Breast epithelium (tissue), 4 donors: ENCODE data around the gene DCAF17. TPM values are rescaled to one million over a fixed set of nuclear protein-coding genes. Genes with fewer than 3 reads are reported as not detected.

Source experiments
- DNase-seq, 2 donors: peaks; one replicate each; pipeline ENCODE4 v3.0.0-alpha.2; 2019; ENCODE audit warnings: low spot score in 2 of 2
- H3K27ac ChIP-seq, 2 donors: fragments of 200-600 bp; sonication (generic) in 1 of 2; one replicate each; pipeline ENCODE4 v1.5.1; 2016 to 2019; ENCODE audit warnings: mild to moderate bottlenecking in 1 of 2
- H3K27me3 ChIP-seq, 2 donors: fragments of 200-600 bp; sonication (generic) in 1 of 2; one replicate each; pipeline versions ENCODE4 v1.5.1 to v1.6.0; 2017 to 2019; ENCODE audit warnings: control low read depth in 1 of 2, mild to moderate bottlenecking in 1 of 2
- H3K36me3 ChIP-seq: fragments of 200-600 bp; one replicate; pipeline ENCODE4 v1.5.1; 2019
- H3K4me1 ChIP-seq, 2 donors: fragments of 200-600 bp; sonication (generic); one replicate each; pipeline ENCODE4 v1.5.1; 2016 to 2019; ENCODE audit warnings: control low read depth in 1 of 2
- H3K4me3 ChIP-seq, 3 donors: fragments of 200-600 bp; sonication (generic); 1 replicate in 2 of 3; 2 replicates in 1 of 3; pipeline ENCODE4 v1.5.1; 2016 to 2019; ENCODE audit warnings: mild to moderate bottlenecking in 3 of 3, moderate library complexity in 2 of 3
- H3K9me3 ChIP-seq, 2 donors: fragments of 200-600 bp; sonication (generic) in 1 of 2; one replicate each; pipeline ENCODE4 v1.5.1; 2016 to 2019; ENCODE audit warnings: control low read depth in 1 of 2
- CTCF ChIP-seq, 3 donors: fragments of 450-650 bp; IDR thresholded peaks; one replicate each; pipeline ENCODE4 v1.5.1; 2016 to 2017; ENCODE audit warnings: antibody characterized with exemption in 3 of 3, mild to moderate bottlenecking in 3 of 3, moderate library complexity in 3 of 3
- POLR2A ChIP-seq: fragments of 450-650 bp; IDR thresholded peaks from one replicate; pipeline ENCODE4 v1.6.1; 2016; ENCODE audit warnings: antibody characterized with exemption, mild to moderate bottlenecking, moderate library complexity
- POLR2AphosphoS5 ChIP-seq, 3 donors: sonication (generic); formaldehyde crosslinking; IDR thresholded peaks; one replicate each; pipeline ENCODE4 v1.6.1; 2017; ENCODE audit warnings: antibody characterized with exemption in 3 of 3
- intact Hi-C: fragments of 100-400 bp; cut with DNase I; formaldehyde crosslinking; loops from one replicate; pipeline ENCODE4 v1.15.1; 2023; ENCODE audit warnings: low total_unique reads
- total RNA-seq, 3 donors: library from RNA; depleted of rRNA; stranded (reverse); fragments of >200 nt; gene quantifications; one replicate each; pipeline ENCODE4 v1.1.0, GENCODE V29; 2016

DCAF17 gene
- total RNA-seq, 3 donors from 2014 or later: 13.3 to 30.6 (median 24.6) TPM

GRCh38 chr2:171509945-171510731, 76.1 kb downstream of the DCAF17 start:
- DNase-seq: no peak
- Histone ChIP-seq H3K27ac (no peak overlapping the region), H3K9me3 (no peaks in the 10 kb centered on the region), H3K4me3 (no peak overlapping the region), H3K27me3 (no peaks in the 10 kb centered on the region), H3K4me1 (no peaks in the 10 kb centered on the region), H3K36me3 (no peaks in the 10 kb centered on the region)
- intact Hi-C loops: no loop called here
- no peak for TF ChIP-seq POLR2AphosphoS5 (IDR thresholded peaks at IDR 0.05)
- no peak for TF ChIP-seq CTCF (IDR thresholded peaks at IDR 0.05)
- no peak for TF ChIP-seq POLR2A

GRCh38 chr2:171512014-171512413, 78.0 kb downstream of the DCAF17 start:
- no peak for TF ChIP-seq CTCF (IDR thresholded peaks at IDR 0.05)
- TF ChIP-seq POLR2A: no peak
- TF ChIP-seq POLR2AphosphoS5 (IDR thresholded peaks at IDR 0.05): no peak
- Histone ChIP-seq H3K9me3 (no peaks in the 10 kb centered on the region), H3K4me1 (no peaks in the 10 kb centered on the region), H3K27me3 (no peaks in the 10 kb centered on the region), H3K27ac (no peak overlapping the region), H3K4me3 (no peak overlapping the region), H3K36me3 (no peaks in the 10 kb centered on the region)
- intact Hi-C loops: no loop called here
- DNase-seq: no peak

- Histone ChIP-seq H3K27me3 (no peaks in the 10 kb centered on the region), H3K9me3 (no peaks in the 10 kb centered on the region), H3K36me3 (no peaks in the 10 kb centered on the region), H3K4me1 (no peaks in the 10 kb centered on the region), H3K4me3 (no peak overlapping the region), H3K27ac (no peak overlapping the region)
- TF ChIP-seq CTCF (IDR thresholded peaks at IDR 0.05) (no peak), POLR2A (no peak), POLR2AphosphoS5 (IDR thresholded peaks at IDR 0.05) (no peak)
- intact Hi-C loops: no loop called here
- DNase-seq: no peak
Measured at GRCh38 chr2:171512683-171513195, 78.7 kb downstream of the DCAF17 start.

- TF ChIP-seq POLR2AphosphoS5 (IDR thresholded peaks at IDR 0.05) (no peak), POLR2A (no peak), CTCF (IDR thresholded peaks at IDR 0.05) (no peak)
- no peak overlapping the region for H3K4me3 ChIP-seq
- H3K9me3 ChIP-seq: no peaks in the 10 kb centered on the region
- no peaks in the 10 kb centered on the region for H3K4me1 ChIP-seq
- H3K27ac ChIP-seq: no peak overlapping the region
- intact Hi-C loops: no loop called here
- H3K27me3 ChIP-seq: no peaks in the 10 kb centered on the region
- DNase-seq: no peak
- H3K36me3 ChIP-seq: no peaks in the 10 kb centered on the region
Measured at GRCh38 chr2:171513719-171514160, 79.7 kb downstream of the DCAF17 start.

GRCh38 chr2:171514908-171515582, 81.0 kb downstream of the DCAF17 start:
- intact Hi-C loops: no loop called here
- H3K4me1 ChIP-seq: no peaks in the 10 kb centered on the region
- H3K27ac ChIP-seq: no peak overlapping the region
- DNase-seq: no peak
- TF ChIP-seq POLR2A (no peak), CTCF (IDR thresholded peaks at IDR 0.05) (no peak), POLR2AphosphoS5 (IDR thresholded peaks at IDR 0.05) (no peak)
- no peaks in the 10 kb centered on the region for H3K36me3 ChIP-seq
- no peaks in the 10 kb centered on the region for H3K27me3 ChIP-seq
- no peak overlapping the region for H3K4me3 ChIP-seq
- no peaks in the 10 kb centered on the region for H3K9me3 ChIP-seq
